ENCODE measurements around the gene AUNIP.

Gene AUNIP

GRCh38 chr1:25786887-25787759 is 72.1 kb downstream of the AUNIP start:
- DNase-seq, result no peak

- no peak for DNase-seq
Observed at GRCh38 chr1:25785333-25786067, 73.8 kb downstream of the AUNIP start.

DNA sequence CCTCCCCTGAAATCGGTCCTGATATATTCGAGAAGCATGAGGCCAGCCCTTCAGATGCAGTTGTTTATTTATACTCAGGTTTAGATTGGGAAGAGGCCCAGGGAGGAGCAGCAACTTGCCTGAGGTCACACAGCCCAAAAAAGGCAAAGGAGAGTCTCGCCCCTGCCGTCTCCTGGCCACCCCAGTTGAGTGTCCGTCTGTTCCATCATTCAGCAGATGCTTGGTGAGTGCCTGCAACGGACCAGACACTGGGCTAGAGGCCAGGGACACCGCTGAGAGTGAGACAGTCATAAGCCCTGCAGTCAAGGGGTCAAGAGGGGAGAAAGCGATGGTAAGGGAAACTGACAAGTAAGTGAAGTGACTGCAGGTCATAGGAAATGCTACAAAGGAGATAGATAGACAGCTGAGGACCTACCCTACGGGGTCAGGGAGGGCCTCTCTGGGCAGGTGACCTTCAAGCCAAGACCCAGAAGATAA is 74.6 kb downstream of the AUNIP start:
- DNase-seq, result no peak
